Activated T-helper 17 cell treated with anti-CD3 and anti-CD28 coated beads, Interleukin-2, amount 50 U/mL, for 72 hours (primary cell): ENCODE data around the gene FAM184A. TPM values are rescaled to one million over a fixed set of nuclear protein-coding genes. Genes with fewer than 3 reads are reported as not detected.
A peak's percentile ranks its signal among the peaks of the same experiment; 100 is the strongest.

Experiments used
- ATAC-seq: fragments of 150-1000 bp; cut with Tn5 transposase; replicated peaks from 2 replicates; pipeline ENCODE4 v1.10.0; 2021; ENCODE audit warnings: mild to moderate bottlenecking, moderate library complexity
- H3K27ac Mint-ChIP-seq: one replicate; pipeline ENCODE4 v1.8.0; 2022; ENCODE audit warnings: mixed read lengths
- H3K27me3 Mint-ChIP-seq: one replicate; pipeline ENCODE4 v1.8.0; 2022; ENCODE audit warnings: mixed read lengths
- H3K36me3 Mint-ChIP-seq: one replicate; pipeline ENCODE4 v1.8.0; 2022; ENCODE audit warnings: low read depth, mild to moderate bottlenecking, mixed read lengths
- H3K4me1 Mint-ChIP-seq: one replicate; pipeline ENCODE4 v1.8.0; 2022; ENCODE audit warnings: mixed read lengths
- H3K4me3 Mint-ChIP-seq: one replicate; pipeline ENCODE4 v1.8.0; 2022; ENCODE audit warnings: mild to moderate bottlenecking, mixed read lengths
- H3K9me3 Mint-ChIP-seq: one replicate; pipeline ENCODE4 v1.8.0; 2022; ENCODE audit warnings: mixed read lengths
- total RNA-seq, 2 donors: library from RNA; stranded (reverse); gene quantifications; one replicate each; pipeline ENCODE4 v1.2.3, GENCODE V29; 2022

FAM184A gene
- total RNA-seq, 2 donors from 2014 or later, result 9.5 to 10.6 TPM

GRCh38 chr6:119052292-119052889, 26.1 kb downstream of the FAM184A start:
- no peaks in the 10 kb centered on the region for H3K9me3 Mint-ChIP-seq
- ATAC-seq, result peak; percentile 94
- peak overlapping the region; percentile 43 for H3K4me3 Mint-ChIP-seq
- no peaks in the 10 kb centered on the region for H3K36me3 Mint-ChIP-seq
- H3K4me1 Mint-ChIP-seq, result peaks cover 19% of the 10 kb centered on the region
- no peaks in the 10 kb centered on the region for H3K27me3 Mint-ChIP-seq
- peak overlapping the region; percentile 69 for H3K27ac Mint-ChIP-seq

- Mint-ChIP-seq H3K36me3 (no peaks in the 10 kb centered on the region), H3K27me3 (no peaks in the 10 kb centered on the region), H3K9me3 (no peaks in the 10 kb centered on the region), H3K27ac (no peak overlapping the region), H3K4me3 (no peak overlapping the region), H3K4me1 (peaks cover 6% of the 10 kb centered on the region)
- no peak for ATAC-seq
Measured at GRCh38 chr6:119044255-119044654, 34.2 kb downstream of the FAM184A start.

GRCh38 chr6:119043783-119044182, 34.7 kb downstream of the FAM184A start:
- no peaks in the 10 kb centered on the region for H3K36me3 Mint-ChIP-seq
- H3K4me1 Mint-ChIP-seq, result peaks cover 6% of the 10 kb centered on the region
- H3K27me3 Mint-ChIP-seq, result no peaks in the 10 kb centered on the region
- no peak overlapping the region for H3K4me3 Mint-ChIP-seq
- peak; percentile 56 for ATAC-seq
- no peaks in the 10 kb centered on the region for H3K9me3 Mint-ChIP-seq
- H3K27ac Mint-ChIP-seq, result peak overlapping the region; percentile 37

DNA sequence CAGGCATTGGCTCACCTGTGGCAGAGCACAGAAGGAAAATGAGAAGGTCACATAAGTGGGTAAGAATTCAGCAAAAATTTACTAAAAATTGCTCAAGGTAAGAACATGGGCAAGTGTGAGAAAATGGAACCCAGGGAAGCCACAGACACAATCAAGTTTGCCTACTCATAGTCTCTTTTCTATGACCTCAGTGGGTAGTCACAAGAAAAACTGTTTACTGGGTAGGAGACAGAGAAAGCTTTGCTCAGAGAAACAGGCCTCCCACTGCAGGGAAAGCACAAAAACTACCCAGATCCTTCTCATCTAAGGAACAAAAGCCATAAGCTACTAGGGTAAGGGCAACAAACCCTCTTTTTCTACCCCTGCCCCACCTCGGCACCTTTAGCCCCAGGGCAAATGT, 35.2 kb downstream of the FAM184A start:
- no peaks in the 10 kb centered on the region for H3K27me3 Mint-ChIP-seq

GRCh38 chr6:119040636-119041035, 37.8 kb downstream of the FAM184A start:
- H3K9me3 Mint-ChIP-seq, result no peaks in the 10 kb centered on the region
- no peak overlapping the region for H3K27ac Mint-ChIP-seq
- no peak overlapping the region for H3K4me3 Mint-ChIP-seq
- H3K36me3 Mint-ChIP-seq, result no peaks in the 10 kb centered on the region
- ATAC-seq, result no peak
- H3K4me1 Mint-ChIP-seq, result peaks cover 6% of the 10 kb centered on the region
- H3K27me3 Mint-ChIP-seq, result no peaks in the 10 kb centered on the region

More for the DNA sequence above, 35.2 kb downstream of the FAM184A start:
- H3K9me3 Mint-ChIP-seq, result no peaks in the 10 kb centered on the region
- ATAC-seq, result peak; percentile 95
- no peak overlapping the region for H3K4me3 Mint-ChIP-seq
- H3K27ac Mint-ChIP-seq, result peak overlapping the region; percentile 37
- H3K36me3 Mint-ChIP-seq, result no peaks in the 10 kb centered on the region
- H3K4me1 Mint-ChIP-seq, result peaks cover 6% of the 10 kb centered on the region

DNA sequence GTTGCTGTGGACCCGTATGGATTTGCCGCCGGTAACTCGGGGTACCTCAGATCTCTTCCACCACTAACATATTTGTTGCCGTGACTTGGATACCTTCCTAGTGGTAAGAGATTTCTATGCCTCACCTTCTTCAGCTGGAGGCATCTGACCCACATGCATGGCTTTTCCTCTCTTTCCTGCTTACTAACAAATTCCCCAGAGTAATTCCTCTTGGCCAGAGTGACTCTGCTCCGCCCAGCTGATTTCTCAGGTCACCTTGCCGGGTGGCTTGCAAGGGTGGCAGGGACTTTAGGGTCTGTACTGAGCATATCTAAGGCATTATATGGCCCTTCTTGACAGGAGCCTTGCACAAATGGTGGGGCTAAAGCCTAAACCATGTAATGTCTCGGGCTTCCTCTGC, 38.2 kb downstream of the FAM184A start:
- no peak overlapping the region for H3K27ac Mint-ChIP-seq
- no peaks in the 10 kb centered on the region for H3K9me3 Mint-ChIP-seq
- H3K27me3 Mint-ChIP-seq, result no peaks in the 10 kb centered on the region
- H3K4me3 Mint-ChIP-seq, result no peak overlapping the region
- H3K36me3 Mint-ChIP-seq, result no peaks in the 10 kb centered on the region
- H3K4me1 Mint-ChIP-seq, result peaks cover 6% of the 10 kb centered on the region
- no peak for ATAC-seq

DNA sequence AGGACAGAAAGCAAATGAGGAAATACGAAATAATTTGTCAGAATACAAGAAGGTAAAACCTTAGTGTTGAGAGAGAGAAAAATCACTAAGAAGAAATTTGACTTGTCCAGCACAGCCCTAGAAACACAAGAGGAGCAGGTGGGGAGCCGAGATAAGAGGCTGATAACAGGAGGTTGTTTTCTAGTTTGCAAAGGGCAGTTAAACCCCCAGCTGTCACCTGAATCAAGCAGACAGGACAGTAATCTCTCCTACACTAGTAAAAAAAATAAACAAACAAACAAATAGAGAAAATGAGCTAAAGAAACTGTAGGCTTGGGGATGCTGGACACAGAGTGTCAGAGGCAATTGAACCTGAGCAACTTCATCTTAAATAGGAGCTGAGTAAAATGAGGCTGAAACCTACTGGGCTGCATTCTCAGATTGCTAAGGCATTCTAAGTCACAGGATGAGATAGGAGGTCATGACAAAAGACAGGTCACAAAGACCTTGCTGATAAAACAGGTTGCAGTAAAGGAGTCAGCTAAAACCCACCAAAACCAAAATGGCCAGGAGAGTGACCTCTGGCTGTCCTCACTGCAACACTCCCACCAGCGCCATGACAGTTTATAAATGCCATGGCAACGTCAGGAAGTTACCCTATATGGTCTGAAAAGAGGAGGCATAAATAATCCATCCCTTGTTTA, 40.4 kb downstream of the FAM184A start:
- Mint-ChIP-seq H3K27ac (no peak overlapping the region), H3K9me3 (no peaks in the 10 kb centered on the region), H3K36me3 (no peaks in the 10 kb centered on the region), H3K4me3 (no peak overlapping the region), H3K4me1 (no peaks in the 10 kb centered on the region), H3K27me3 (no peaks in the 10 kb centered on the region)
- no peak for ATAC-seq

GRCh38 chr6:119037264-119037663, 41.2 kb downstream of the FAM184A start:
- Mint-ChIP-seq H3K4me1 (no peaks in the 10 kb centered on the region), H3K9me3 (no peaks in the 10 kb centered on the region), H3K4me3 (no peak overlapping the region), H3K27ac (no peak overlapping the region), H3K27me3 (no peaks in the 10 kb centered on the region), H3K36me3 (no peaks in the 10 kb centered on the region)
- ATAC-seq, result no peak

DNA sequence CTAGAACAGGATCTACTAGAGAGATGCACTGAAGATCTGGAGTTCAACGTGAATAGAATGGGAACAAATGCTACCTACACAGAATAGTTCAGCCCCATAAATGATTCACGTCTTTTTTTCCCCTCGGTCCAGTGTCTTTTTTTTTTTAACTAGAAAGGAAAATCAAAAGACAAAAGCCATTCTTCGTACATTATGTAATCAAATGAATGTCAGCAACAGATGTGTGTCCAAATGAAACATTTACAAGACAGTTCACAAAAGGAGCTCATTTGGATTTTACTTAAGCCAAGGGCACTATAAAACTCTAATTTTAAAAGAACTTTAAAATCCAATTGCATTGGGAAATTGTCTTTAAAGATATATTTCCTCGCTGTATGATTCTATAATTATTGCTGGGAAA, 42.4 kb downstream of the FAM184A start:
- no peak overlapping the region for H3K27ac Mint-ChIP-seq
- ATAC-seq, result no peak
- no peak overlapping the region for H3K4me3 Mint-ChIP-seq
- no peaks in the 10 kb centered on the region for H3K27me3 Mint-ChIP-seq
- no peaks in the 10 kb centered on the region for H3K36me3 Mint-ChIP-seq
- H3K9me3 Mint-ChIP-seq, result no peaks in the 10 kb centered on the region
- H3K4me1 Mint-ChIP-seq, result no peaks in the 10 kb centered on the region

- H3K4me3 Mint-ChIP-seq, result no peak overlapping the region
- no peaks in the 10 kb centered on the region for H3K9me3 Mint-ChIP-seq
- no peaks in the 10 kb centered on the region for H3K36me3 Mint-ChIP-seq
- H3K4me1 Mint-ChIP-seq, result no peaks in the 10 kb centered on the region
- no peaks in the 10 kb centered on the region for H3K27me3 Mint-ChIP-seq
- ATAC-seq, result no peak
- H3K27ac Mint-ChIP-seq, result no peak overlapping the region
Measured at GRCh38 chr6:119035459-119035858, 43.0 kb downstream of the FAM184A start.

DNA sequence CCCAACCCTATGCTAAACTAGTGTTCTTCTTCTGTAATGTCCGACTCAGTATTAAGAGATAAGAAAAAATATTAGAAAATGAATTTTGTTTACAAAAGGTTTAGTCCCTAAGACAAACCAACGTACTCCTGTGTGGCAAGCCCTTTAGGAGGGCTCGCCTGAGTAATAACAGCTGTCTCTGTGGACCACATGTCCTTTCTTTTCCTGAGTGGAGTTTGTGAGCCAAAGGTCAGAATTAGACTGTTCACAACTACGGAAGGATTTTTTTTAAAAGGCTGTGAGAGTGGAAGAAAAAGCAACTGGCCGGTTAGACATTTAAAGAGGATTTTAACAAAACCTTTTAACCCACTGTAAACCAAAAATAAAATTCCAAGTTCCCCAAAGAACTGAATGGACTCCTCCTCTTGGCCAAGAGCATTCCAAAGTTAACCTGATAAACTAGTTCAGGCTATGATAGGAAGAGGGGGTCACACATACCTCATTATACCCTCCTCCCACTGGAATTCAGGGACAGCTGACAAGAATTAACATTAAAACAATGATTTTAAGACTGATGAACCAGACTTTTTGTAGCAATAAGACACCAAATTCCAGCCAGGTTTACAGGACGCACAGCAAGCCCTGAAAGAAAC, 43.5 kb downstream of the FAM184A start:
- no peaks in the 10 kb centered on the region for H3K27me3 Mint-ChIP-seq
- H3K4me1 Mint-ChIP-seq, result no peaks in the 10 kb centered on the region
- no peak overlapping the region for H3K27ac Mint-ChIP-seq
- no peaks in the 10 kb centered on the region for H3K36me3 Mint-ChIP-seq
- H3K4me3 Mint-ChIP-seq, result no peak overlapping the region
- no peak for ATAC-seq
- no peaks in the 10 kb centered on the region for H3K9me3 Mint-ChIP-seq

DNA sequence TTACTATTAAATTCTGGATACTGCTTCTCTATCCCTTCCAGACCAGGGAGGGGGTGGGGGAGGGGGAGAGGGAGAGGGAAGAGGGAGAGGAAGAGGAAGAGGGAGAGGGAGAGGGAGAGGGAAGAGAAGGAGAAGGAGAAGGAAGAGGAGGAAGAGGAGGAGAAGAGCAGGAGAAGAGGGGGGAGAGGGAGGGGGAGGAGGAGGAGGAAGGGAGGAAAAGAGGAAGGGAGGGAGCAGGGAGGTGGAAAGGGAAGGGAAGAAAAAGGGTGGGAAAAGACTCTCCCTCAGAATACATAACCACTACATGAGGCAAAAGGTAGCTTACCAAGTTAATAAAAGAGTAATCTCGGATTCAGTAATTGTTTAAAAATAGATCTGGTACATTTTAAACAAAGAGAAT, 46.0 kb downstream of the FAM184A start:
- Mint-ChIP-seq H3K36me3 (no peaks in the 10 kb centered on the region), H3K4me3 (no peak overlapping the region), H3K9me3 (no peaks in the 10 kb centered on the region), H3K4me1 (no peaks in the 10 kb centered on the region), H3K27me3 (no peaks in the 10 kb centered on the region), H3K27ac (no peak overlapping the region)
- no peak for ATAC-seq

GRCh38 chr6:119030759-119031158, 47.7 kb downstream of the FAM184A start:
- H3K27ac Mint-ChIP-seq, result no peak overlapping the region
- H3K4me3 Mint-ChIP-seq, result no peak overlapping the region
- no peak for ATAC-seq
- no peaks in the 10 kb centered on the region for H3K4me1 Mint-ChIP-seq
- H3K27me3 Mint-ChIP-seq, result no peaks in the 10 kb centered on the region
- no peaks in the 10 kb centered on the region for H3K36me3 Mint-ChIP-seq
- H3K9me3 Mint-ChIP-seq, result no peaks in the 10 kb centered on the region

GRCh38 chr6:119028091-119028490, 50.4 kb downstream of the FAM184A start:
- H3K27ac Mint-ChIP-seq, result no peak overlapping the region
- H3K4me3 Mint-ChIP-seq, result no peak overlapping the region
- H3K27me3 Mint-ChIP-seq, result no peaks in the 10 kb centered on the region
- no peaks in the 10 kb centered on the region for H3K4me1 Mint-ChIP-seq
- H3K9me3 Mint-ChIP-seq, result no peaks in the 10 kb centered on the region
- ATAC-seq, result no peak
- no peaks in the 10 kb centered on the region for H3K36me3 Mint-ChIP-seq

DNA sequence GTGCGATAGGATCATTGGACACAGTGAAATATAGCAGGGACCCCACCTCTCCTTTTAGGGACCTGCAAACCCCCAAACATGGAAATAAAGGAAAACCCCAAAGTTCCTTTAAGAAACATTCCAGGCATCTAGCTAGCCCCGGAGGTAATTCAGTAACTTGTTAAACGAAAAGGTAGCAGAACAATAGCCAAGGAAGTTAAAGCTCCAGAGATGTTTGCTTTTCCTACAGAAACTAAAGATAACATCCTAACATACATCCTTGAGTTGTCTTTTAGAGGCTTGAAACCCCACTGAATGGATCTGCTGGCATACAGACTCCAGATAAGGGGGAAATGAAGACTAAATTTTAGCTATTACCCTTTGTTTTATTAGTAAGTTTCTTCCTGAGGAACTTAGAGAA, 51.0 kb downstream of the FAM184A start:
- Mint-ChIP-seq H3K27ac (no peak overlapping the region), H3K4me1 (no peaks in the 10 kb centered on the region), H3K27me3 (no peaks in the 10 kb centered on the region), H3K4me3 (no peak overlapping the region), H3K9me3 (no peaks in the 10 kb centered on the region), H3K36me3 (no peaks in the 10 kb centered on the region)
- ATAC-seq, result no peak
